ENCODE data around the gene ACSL6.
"Not testable (repeated sequence)": the region's sequence is repeated elsewhere in the genome, so short reads cannot be mapped to it uniquely, and the experiment has no call there.

Gene ACSL6

DNA sequence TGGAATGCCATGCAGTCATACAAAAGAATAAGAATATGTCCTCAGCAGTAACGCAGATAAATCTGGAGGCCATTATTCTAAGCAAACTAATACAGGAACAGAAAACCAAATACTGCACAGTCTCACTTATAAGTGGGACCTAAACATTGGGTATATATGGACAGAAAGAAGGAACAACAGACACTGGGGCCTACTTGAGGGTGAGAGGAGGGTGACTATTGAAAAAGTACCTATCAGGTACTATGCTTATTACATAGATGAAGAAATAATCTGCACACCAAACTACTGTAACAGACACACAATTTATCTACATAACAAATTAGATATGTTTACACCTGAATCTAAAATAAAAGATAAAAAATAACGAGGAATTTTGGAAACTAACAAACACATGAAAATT, 104.8 kb downstream of the ACSL6 start:
- TF ChIP-seq, protein P1, sequence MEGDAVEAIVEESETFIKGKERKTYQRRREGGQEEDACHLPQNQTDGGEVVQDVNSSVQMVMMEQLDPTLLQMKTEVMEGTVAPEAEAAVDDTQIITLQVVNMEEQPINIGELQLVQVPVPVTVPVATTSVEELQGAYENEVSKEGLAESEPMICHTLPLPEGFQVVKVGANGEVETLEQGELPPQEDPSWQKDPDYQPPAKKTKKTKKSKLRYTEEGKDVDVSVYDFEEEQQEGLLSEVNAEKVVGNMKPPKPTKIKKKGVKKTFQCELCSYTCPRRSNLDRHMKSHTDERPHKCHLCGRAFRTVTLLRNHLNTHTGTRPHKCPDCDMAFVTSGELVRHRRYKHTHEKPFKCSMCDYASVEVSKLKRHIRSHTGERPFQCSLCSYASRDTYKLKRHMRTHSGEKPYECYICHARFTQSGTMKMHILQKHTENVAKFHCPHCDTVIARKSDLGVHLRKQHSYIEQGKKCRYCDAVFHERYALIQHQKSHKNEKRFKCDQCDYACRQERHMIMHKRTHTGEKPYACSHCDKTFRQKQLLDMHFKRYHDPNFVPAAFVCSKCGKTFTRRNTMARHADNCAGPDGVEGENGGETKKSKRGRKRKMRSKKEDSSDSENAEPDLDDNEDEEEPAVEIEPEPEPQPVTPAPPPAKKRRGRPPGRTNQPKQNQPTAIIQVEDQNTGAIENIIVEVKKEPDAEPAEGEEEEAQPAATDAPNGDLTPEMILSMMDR (IDR thresholded peaks at IDR 0.05; ENCODE audit: low read depth, low read length, missing control alignments), result no peak
- no peak for DNase-seq (ENCODE audit: extremely low read depth, low read depth)
- H3K4me3 ChIP-seq (replicated peaks; ENCODE audit: low read depth, low read length), result no peak overlapping the region

DNA sequence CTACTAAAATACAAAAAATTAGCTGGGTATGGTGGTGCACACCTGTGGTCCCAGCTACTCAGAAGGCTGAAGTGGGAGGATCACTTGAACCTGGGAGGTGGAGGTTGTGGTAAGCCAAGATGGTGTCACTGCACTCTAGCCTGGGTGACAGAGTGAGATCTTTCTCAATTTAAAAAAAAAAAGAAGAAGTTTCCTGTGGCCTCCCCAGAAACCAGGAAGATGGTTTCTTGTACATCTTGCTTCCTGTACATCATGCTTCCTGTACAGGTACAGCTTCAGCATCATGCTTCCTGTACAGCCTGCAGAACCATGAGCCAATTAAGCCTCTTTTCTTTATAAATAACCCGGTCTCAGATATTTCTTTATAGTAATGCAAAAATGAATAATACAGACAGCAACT, 109.2 kb downstream of the ACSL6 start:
- DNase-seq (ENCODE audit: extremely low read depth, low read depth); H3K4me3 ChIP-seq (replicated peaks; ENCODE audit: low read depth, low read length): not testable (repeated sequence)

Measured in HFF-Myc (cell line).